Erythroblast (primary cell): Measurements from ENCODE around the gene FPGS.

ENCODE experiments used
- GATA1 ChIP-seq: IDR thresholded peaks from 2 replicates; pipeline ENCODE4 v1.6.1; 2011; ENCODE audit warnings: low read depth, mild to moderate bottlenecking, control low read depth, low read length, moderate library complexity
- POLR2A ChIP-seq: IDR thresholded peaks from 2 replicates; pipeline ENCODE4 v1.6.1; 2011; ENCODE audit warnings: mild to moderate bottlenecking, low read length

DNA sequence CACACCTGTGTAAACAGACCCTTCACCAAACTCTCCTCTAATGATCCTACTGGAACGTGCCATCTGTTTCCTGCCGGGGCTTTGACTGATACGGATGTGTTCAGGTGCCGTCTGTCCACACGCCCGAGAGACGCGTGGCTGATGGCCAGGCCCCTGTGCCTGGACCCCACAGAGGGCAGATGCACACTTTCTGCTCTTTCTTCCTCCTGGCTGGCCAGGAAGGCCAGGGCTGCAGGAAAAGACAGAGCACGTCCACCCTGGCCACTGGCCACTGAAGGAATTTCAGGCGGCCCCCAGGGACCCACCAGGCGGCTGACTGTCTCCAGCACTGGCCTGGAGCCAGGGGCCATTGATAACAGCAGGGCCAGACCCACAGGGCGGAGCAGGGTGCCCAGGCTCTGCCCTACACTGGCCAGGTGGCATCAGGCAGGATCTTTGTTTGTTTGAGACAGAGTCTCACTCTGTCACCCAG, 55.4 kb downstream of the FPGS start:
- TF ChIP-seq POLR2A, result no peak
- TF ChIP-seq GATA1, result no peak
